ENCODE measurements around the gene NCKAP5L.

GRCh38 chr12:49866859-49867569, 38.8 kb upstream of the NCKAP5L start:
- TF ChIP-seq POLR2A (IDR thresholded peaks at IDR 0.05; ENCODE audit: extremely low read depth, insufficient read length), result no peak
- TF ChIP-seq, protein P1, sequence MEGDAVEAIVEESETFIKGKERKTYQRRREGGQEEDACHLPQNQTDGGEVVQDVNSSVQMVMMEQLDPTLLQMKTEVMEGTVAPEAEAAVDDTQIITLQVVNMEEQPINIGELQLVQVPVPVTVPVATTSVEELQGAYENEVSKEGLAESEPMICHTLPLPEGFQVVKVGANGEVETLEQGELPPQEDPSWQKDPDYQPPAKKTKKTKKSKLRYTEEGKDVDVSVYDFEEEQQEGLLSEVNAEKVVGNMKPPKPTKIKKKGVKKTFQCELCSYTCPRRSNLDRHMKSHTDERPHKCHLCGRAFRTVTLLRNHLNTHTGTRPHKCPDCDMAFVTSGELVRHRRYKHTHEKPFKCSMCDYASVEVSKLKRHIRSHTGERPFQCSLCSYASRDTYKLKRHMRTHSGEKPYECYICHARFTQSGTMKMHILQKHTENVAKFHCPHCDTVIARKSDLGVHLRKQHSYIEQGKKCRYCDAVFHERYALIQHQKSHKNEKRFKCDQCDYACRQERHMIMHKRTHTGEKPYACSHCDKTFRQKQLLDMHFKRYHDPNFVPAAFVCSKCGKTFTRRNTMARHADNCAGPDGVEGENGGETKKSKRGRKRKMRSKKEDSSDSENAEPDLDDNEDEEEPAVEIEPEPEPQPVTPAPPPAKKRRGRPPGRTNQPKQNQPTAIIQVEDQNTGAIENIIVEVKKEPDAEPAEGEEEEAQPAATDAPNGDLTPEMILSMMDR (IDR thresholded peaks at IDR 0.05; ENCODE audit: low read depth, low read length), result peak; percentile 97

All from NB4 (cell line).